ENCODE data around the gene TNNI2.

TNNI2 gene

DNA sequence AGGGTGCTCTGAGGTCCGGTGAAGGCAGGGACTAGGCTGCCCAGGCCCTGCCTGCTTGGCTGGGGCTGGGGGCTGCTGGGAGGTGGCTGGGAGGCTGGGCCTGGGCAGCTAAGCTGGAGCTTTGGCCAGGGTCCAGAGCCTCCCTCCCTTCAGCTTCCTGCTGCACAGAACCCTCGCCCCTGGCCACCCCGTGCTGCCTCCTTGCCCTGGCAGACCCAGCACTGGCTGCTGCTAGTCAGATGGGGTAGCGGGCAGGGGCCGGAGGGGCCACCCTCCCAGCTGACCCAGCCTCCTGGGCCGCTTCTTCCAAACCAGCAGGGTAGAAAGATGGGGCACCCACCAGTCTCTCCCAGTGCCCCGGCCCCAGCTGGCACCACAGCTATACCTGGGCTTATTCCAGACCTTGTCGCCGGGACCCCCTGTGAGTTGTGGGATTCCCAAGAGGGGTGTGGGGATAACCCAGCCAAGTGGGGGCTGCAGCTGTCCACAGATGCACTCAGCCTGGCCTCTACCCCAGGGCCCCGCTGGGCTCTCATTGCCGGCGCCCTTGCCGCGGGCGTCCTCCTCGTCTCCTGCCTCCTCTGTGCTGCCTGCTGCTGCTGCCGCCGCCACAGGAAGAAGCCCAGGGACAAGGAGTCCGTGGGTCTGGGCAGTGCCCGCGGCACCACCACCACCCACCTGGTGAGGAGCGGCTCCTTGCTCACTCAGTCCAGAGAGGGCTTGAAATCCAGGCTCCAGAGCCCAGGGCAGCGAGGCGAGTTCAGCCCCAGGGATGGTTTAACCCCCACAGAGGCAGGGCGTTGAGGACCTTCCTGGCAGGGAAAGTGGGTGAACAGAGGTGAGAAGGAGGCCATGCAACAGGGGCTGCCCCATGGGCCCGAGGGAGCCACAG is 3.8 kb upstream of the TNNI2 start, which contains the start of gene SYT8:
SYT8 (plus strand) TSS at position 212 of the 892 bp plus-strand sequence; CDS start at position 328, 116 bp downstream.
- no peak for DNase-seq (ENCODE audit: low read depth in 2 of 2)

DNA sequence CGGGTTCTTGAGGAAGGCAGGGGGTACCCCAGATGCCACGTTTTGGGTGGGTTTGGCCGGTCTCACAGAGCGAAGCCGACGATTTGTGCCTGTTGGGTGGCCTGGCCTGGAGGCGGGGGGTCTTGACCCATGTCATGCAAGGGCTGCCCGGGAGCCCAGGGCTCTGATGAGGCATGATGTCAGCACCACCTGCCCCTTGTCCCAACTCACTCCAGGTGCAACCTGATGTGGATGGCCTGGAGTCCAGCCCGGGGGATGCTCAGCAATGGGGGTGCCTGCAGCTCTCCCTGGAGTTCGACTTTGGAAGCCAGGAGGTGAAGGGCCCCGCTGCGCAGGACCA is 3.1 kb upstream of the TNNI2 start:
- no peak for DNase-seq (ENCODE audit: low read depth in 2 of 2)

DNA sequence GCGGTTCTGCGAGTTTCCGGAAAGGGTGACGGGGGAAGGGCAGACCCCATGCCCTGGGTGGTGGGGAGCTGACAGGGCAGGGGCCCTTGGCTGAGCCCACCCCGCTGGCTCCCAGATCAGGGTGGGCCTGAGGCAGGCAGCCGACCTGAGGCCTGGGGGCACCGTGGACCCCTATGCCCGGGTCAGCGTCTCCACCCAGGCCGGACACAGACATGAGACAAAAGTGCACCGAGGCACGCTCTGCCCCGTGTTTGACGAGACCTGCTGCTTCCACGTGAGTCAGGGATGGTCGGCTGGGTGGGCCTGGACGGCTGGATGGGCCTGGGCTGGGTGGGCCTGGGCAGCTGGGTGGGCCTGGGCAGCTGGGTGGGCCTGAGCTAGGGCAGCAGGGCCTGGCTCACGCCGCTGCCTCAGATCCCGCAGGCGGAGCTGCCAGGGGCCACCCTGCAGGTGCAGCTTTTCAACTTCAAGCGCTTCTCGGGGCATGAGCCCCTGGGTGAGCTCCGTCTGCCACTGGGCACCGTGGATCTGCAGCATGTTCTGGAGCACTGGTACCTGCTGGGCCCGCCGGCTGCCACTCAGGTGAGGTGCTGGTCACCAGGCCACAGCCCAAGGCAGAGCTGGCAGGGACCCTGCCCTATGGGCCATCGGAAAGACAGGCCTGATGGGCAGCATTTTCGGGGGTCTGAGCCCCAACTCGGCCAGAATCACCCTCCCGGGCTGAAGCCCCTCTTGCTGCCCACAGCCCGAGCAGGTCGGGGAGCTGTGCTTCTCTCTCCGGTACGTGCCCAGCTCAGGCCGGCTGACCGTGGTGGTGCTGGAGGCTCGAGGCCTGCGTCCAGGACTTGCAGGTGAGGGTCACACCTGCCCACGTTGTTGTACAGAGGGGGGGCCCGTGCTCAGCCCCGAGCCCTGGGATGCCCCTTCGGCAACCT is 2.5 kb upstream of the TNNI2 start:
- no peak for DNase-seq (ENCODE audit: low read depth in 2 of 2)

DNA sequence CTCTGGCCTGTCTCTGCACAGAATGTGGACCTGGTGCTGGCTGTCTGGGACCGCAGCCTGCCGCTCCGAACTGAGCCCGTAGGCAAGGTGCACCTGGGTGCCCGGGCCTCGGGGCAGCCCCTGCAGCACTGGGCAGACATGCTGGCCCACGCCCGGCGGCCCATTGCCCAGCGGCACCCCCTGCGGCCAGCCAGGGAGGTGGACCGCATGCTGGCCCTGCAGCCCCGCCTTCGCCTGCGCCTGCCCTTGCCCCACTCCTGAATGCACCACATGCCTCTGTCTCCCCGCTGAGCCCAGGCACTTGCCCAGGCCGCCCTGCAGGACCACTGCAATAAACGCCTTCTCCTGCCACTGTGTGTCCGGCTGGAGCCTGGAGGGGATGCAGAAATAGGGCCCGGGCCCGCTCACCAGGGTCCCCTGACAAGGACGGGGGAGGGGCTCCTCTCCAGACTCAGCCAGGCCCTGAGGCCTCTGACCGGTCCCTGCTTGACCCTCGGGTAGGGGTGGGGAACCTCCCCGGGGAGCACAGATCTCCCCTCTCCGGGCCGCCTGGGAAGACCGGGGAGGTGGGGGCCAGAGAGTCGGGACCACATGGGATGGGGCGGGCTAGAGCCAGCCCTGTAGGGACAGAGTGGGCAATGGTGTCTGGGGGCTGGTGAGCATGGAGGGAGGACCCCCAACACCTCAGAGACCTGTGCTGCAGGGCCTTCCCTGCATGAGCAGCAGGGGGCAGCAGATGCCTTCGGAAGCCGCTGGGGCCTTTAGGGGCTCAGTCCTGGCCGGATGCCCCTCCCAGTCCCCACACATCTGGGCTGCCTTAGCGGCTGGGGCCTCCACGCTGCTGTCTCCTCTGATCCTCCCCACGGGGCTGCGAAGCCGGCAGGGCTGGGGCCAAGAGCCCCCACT is 1.4 kb upstream of the TNNI2 start:
- peak; percentile 55 to 73 for DNase-seq (ENCODE audit: low read depth in 2 of 2)

DNA sequence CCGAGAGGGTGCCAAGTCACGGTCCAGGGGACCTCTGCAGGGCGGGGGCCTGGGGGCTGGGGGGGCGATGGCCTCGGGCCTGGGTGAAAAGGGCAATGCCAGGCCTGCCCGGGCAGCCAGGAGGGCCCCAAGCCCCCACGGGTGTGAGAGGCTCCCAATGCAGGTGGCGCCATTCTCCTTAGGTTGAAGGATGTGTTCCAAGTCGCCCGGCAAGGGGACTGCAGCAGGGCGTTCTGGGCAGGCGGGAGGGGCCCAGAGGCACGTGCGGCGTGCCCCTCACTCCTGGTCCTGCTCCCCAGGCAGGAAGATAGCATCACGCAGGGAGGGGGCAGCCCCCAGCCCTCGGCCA is 730 bp upstream of the TNNI2 start:
- no peak for DNase-seq (ENCODE audit: low read depth in 2 of 2)

- no peak for DNase-seq (ENCODE audit: low read depth in 2 of 2)
Measured at GRCh38 chr11:1839204-1839923, 583 bp downstream of the TNNI2 start.

DNA sequence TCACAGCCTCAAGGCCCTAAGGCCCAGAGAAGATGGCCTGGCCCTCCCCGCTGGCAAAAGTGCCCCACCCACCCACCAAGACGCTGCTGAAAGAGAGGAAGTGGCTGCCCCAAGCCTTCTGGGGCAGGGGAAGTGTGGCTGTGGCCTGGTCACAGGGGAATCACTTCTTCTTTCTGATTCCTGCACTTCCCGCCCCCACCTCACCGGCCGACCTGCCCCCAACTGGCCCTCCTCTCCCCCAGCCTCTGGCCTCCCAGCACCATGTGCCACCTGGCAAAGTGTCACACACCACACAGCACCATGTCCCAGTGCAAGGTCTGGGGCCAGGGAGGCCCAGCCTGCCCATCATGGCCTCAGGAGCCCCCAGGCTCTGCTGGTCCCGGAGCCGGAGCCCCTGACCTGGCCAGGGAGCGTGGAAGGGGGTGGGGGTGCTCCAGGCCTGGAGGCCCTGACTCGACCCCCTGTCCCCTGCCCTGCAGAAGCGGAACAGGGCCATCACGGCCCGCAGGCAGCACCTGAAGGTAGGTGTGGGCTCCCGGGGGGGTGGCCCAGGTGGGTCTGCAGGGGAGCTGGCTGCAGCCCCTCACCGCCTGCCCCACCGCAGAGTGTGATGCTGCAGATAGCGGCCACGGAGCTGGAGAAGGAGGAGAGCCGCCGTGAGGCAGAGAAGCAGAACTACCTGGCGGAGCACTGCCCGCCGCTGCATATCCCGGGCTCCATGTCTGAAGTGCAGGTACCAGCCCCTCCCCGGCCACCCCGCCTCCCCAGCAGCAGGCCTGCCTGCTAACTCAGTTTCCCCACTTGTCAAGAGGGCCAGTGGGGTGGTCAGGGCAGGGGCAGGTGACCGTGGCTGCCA is 1.4 kb downstream of the TNNI2 start:
- DNase-seq (ENCODE audit: low read depth in 2 of 2): no peak

DNA sequence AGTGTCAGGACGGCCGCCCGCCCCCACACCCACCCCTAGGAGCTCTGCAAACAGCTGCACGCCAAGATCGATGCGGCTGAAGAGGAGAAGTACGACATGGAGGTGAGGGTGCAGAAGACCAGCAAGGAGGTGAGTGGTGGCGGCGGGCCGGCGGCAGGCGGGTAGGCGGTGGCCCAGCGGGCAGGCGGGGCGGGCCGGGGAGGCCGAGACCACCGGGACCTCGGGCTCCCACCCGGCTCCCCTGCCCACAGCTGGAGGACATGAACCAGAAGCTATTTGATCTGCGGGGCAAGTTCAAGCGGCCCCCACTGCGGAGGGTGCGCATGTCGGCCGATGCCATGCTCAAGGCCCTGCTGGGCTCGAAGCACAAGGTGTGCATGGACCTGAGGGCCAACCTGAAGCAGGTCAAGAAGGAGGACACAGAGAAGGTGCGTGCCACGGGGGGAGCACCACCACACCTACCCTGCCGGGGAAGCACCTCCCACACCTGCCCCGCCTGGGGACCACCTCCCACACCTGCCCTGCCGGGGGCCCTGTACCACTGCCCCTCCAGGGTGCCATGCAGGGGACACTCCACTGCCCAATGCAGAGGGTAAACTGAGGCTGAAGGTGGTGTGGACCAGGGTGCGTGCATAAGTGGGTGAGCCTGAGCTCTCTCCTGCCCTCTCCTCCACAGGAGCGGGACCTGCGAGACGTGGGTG is 2.1 kb downstream of the TNNI2 start:
- DNase-seq (ENCODE audit: low read depth in 2 of 2): no peak

- no peak for DNase-seq (ENCODE audit: low read depth in 2 of 2)
Measured at GRCh38 chr11:1841511-1842148, 2.8 kb downstream of the TNNI2 start.

DNA sequence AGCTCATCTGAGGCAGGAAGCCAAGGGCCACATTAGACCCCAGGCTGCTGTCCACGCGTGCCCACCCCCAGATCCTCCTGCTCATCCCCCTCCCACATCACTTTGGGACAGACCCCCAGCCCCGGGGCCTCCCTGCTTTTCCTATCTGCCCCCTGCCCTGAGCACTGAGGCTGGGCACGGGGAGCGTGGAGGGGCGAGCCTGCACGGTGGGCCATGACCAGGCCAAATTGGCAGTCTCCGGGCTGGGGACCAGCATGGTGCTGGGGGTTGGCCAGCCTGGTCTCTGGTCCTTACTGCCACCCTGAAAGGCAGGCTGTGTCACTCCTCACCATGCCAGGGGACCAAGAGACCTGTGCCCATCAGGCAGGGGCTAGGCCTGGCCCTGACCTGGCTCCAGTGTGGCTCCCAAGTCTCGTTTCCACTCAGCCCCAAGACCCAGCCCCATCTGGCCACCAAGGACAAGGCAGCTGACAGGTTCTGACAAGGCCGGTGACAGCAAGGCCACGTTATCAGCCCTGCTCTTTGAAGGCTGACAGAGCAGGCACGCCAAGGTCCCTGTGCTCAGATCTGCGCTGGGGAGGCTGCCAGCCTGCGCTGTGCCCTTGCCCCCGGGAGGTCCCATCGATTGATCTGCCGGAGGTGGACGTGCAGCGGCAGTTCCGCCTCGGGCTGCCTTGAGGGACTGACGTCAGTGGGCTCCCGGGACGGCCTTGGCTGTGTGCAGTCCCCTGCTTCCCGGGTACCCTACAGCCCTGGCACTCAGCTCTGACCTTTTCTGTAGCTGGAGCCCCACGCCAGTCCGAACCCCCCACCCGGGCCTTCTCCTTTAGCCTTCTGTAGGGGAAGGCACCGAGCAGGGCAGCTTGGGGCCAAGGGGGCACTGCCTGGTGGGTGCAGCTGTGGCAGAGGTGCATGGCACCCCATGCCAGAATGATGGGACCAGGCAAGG is 3.6 kb downstream of the TNNI2 start:
- DNase-seq (ENCODE audit: low read depth in 2 of 2): no peak

- no peak for DNase-seq (ENCODE audit: low read depth in 2 of 2)
Measured at GRCh38 chr11:1843098-1843473, 4.3 kb downstream of the TNNI2 start.

DNA sequence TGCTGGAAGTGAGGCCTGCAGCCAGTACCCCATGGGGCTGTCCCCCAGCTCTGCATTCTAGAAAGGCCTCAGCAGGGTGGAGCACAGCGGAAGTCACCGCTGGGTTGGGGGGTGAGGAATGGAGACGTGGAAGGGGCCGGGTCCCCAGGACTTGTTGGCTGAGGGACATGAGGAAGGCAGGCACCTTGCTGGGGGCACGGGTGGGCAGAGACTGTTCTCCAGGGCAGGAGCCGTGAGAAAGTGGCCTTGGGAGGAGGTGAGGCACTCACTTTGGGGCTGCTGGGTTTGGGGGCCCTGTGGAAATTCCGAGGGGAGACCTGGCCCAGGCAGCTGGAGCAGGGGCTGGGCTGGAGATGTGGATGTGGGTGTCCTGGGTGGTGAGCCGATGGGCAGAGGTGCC is 5.0 kb downstream of the TNNI2 start:
- no peak for DNase-seq (ENCODE audit: low read depth in 2 of 2)

DNA sequence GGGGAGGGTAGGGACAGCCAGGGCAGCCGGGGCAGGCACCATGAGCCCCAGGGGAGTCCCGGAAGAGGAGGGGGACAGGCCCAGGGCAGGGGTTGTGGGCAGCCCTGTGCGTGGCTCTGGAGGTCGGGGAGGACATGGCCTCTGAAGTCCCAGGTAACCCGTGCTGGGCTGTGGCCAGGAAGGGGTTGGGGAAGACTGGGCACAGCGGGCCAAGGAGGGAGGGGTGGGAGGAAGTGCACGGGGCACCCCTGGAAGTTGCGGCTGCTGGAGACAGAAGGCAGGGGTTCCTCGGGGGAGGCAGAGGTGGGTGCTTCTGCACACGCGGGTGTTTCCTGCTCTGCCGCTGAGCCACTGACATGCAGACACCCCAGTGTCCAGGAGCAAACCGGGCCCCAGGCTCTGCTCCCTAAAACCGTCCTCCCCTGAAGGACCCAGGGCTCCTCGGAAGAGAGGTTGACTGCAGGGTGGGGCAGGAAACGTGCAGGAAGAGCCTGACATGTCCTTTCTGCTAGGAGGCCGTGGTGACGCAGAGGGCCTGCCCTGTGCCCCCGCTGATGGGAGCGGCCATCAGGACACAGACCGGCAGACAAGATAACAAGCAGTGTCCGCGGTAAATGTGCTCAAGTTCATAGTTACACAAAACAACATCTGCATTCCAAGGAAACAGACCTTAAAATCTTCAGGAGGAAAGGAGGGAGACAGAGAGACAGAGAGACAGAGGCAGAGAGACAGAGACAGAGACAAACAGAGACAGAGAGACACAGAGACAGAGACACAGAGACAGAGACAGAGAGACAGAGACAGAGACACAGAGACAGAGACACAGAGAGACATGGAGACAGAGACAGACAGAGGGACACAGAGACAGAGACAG is 5.7 kb downstream of the TNNI2 start:
- DNase-seq (ENCODE audit: low read depth in 2 of 2): no peak

GRCh38 chr11:1845095-1845429 is 6.3 kb downstream of the TNNI2 start:
- DNase-seq (ENCODE audit: low read depth in 2 of 2): no peak

DNA sequence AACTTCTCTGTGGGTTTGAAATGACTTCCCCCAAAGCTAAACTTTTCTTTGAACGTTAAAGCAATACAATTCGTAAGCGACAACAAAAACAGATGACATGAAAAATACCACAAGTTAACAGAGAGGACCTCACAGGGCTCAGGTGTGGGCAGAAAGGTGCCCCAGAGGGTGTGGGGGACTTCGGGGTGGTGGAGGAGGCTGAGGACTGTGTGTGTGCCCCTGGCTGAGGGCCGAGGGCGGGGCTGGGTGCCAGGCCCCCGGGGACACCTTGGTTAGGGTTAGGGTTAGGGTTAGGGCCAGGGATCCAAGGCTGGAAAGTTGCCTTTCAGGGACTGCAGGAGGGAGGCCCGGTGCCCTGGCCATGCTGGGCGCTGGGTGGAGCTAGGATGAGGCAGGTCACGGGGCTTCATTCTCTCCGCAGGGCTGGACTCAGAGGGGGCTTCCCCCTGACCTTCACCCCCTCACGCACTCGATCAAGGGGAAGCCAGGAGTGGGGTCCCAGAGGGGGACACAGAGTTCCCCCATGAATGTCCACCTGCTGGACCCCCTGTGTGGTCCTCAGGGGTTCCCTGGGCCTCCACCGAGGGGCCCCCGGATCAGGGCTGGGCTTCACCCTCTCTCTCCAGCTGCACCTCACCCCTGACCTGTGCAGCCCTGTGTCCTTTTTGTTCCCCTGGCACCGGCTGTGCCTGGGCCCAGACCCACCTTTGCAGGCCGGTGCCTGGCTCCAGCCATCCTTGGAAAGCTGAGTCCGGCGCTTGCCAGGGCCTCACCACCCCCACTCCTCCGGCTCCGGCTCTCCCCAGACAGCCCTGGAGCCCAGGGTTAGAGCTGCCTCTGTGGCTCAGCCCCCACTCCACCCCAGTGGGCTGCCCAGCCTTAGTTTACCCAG is 7.0 kb downstream of the TNNI2 start:
- DNase-seq (ENCODE audit: low read depth in 2 of 2): no peak

- no peak for DNase-seq (ENCODE audit: low read depth in 2 of 2)
Measured at GRCh38 chr11:1846453-1846932, 7.7 kb downstream of the TNNI2 start.
